Chondrocyte (in vitro differentiated cells): Measurements from ENCODE around the gene EPS8. TPM values are rescaled to one million over a fixed set of nuclear protein-coding genes. Genes with fewer than 3 reads are reported as not detected.

ENCODE experiments used
- DNase-seq: peaks from one replicate; pipeline ENCODE4 v3.0.0; 2021; ENCODE audit warnings: mixed read lengths, low spot score
- H3K27ac Mint-ChIP-seq: one replicate; pipeline ENCODE4 v1.8.0; 2021; ENCODE audit warnings: mild to moderate bottlenecking, moderate library complexity, mixed read lengths; ENCODE audit not compliant: unreplicated experiment
- H3K27me3 Mint-ChIP-seq: 2 replicates; pipeline ENCODE4 v1.8.0; 2021; ENCODE audit warnings: low read depth, mixed read lengths
- H3K36me3 Mint-ChIP-seq: 2 replicates; pipeline ENCODE4 v1.8.0; 2021; ENCODE audit warnings: low read depth, mixed read lengths
- H3K4me1 Mint-ChIP-seq: 2 replicates; pipeline ENCODE4 v1.8.0; 2021; ENCODE audit warnings: low read depth, mild to moderate bottlenecking, mixed read lengths
- H3K4me3 Mint-ChIP-seq: one replicate; pipeline ENCODE4 v1.8.0; 2021; ENCODE audit warnings: mild to moderate bottlenecking, moderate library complexity, mixed read lengths; ENCODE audit not compliant: unreplicated experiment
- H3K9me3 Mint-ChIP-seq: 2 replicates; pipeline ENCODE4 v1.8.0; 2021; ENCODE audit warnings: low read depth, mixed read lengths
- total RNA-seq: library from RNA; stranded (reverse); gene quantifications from 3 replicates; pipeline ENCODE4 v1.2.1, GENCODE V29; 2021
- TF ChIP-seq, protein P1 (sequence below): fragments of 200-600 bp; sonication (generic); IDR thresholded peaks from 2 replicates; pipeline ENCODE4 v1.5.0; 2021; ENCODE audit warnings: antibody characterized with exemption, mild to moderate bottlenecking, moderate library complexity

Gene EPS8
- total RNA-seq, 1 donor from 2014 or later, result 114 TPM

DNA sequence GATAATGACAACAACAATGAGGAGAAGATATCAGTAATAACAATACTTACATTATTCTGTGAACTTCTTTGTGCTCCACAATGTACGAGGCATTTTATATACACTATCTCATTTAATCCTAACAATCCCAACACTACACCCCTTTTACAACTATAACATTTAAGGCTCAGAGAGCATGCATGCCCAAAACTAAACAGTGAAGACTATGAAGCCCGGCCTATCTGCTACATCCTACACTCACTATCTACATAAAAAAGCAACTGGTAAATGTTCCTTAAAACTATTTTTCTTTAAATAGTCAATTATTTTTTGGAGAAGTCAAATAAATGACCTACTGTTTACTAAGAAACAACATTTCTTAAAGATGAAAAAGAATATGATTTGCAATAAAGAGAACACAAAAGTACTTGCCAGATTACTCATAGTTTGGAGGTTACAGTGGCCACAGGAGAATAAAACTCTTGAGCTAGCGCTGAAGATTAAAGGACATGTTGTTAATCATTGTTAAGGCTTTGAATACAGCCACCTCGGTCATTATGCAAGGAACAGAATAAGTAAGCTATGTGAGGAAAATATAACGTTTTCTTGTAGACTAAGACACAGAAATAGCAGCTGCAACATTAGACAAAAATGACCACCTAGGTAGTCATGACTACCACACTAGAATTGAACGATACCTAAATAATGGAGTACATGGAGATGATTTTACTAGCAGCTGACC lies 56.7 kb downstream of the EPS8 start:
- H3K36me3 Mint-ChIP-seq, result peaks cover 9% of the 10 kb centered on the region
- H3K4me1 Mint-ChIP-seq, result peaks cover 59% of the 10 kb centered on the region
- TF ChIP-seq, protein P1, sequence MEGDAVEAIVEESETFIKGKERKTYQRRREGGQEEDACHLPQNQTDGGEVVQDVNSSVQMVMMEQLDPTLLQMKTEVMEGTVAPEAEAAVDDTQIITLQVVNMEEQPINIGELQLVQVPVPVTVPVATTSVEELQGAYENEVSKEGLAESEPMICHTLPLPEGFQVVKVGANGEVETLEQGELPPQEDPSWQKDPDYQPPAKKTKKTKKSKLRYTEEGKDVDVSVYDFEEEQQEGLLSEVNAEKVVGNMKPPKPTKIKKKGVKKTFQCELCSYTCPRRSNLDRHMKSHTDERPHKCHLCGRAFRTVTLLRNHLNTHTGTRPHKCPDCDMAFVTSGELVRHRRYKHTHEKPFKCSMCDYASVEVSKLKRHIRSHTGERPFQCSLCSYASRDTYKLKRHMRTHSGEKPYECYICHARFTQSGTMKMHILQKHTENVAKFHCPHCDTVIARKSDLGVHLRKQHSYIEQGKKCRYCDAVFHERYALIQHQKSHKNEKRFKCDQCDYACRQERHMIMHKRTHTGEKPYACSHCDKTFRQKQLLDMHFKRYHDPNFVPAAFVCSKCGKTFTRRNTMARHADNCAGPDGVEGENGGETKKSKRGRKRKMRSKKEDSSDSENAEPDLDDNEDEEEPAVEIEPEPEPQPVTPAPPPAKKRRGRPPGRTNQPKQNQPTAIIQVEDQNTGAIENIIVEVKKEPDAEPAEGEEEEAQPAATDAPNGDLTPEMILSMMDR, result no peak
- no peak for DNase-seq
- H3K27ac Mint-ChIP-seq, result peak overlapping the region; percentile 67
- H3K27me3 Mint-ChIP-seq, result no peaks in the 10 kb centered on the region
- H3K4me3 Mint-ChIP-seq, result no peak overlapping the region
- peaks cover 8% of the 10 kb centered on the region for H3K9me3 Mint-ChIP-seq

DNA sequence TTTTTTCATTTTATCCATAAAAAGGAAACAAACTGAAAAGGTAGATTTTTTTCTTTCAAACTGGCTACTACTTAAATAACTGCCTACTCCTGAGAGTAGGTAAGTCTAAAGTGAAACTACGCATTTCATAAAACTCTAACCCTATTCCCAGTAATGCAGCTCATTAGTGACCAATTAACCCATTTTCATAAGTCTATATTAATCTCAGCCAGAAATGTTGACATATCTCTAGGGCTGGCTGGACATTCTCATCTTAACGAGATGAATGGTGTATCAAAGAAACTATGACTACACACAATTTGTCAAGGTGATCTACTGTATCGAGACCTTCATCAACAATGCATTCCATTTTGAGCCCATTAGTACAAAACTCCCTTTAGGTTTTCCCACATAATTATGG lies 57.2 kb downstream of the EPS8 start:
- Mint-ChIP-seq H3K9me3 (peaks cover 8% of the 10 kb centered on the region), H3K4me1 (peaks cover 61% of the 10 kb centered on the region), H3K36me3 (peaks cover 9% of the 10 kb centered on the region), H3K27me3 (no peaks in the 10 kb centered on the region), H3K27ac (no peak overlapping the region), H3K4me3 (no peak overlapping the region)
- DNase-seq, result no peak
- TF ChIP-seq, protein P1, result no peak

DNA sequence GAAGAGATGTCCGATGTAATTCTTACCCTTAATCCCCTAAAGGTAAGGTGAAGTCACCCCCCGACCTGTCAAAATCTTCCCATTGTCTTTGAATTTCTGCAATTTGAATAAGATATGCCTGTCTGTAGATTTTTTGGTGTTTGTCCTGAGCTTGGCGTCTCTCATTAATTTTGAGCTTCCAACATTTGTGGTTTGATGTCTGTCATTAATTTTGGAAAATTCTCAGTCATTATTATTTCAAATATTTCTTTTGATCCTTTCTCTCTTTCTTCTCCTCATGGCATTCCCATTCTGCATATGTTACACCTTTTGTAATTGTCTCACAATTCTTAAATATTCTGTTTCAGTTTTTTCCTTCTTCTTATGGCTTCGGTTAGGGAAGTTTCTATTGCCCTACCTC lies 60.1 kb downstream of the EPS8 start:
- peaks cover 81% of the 10 kb centered on the region for H3K4me1 Mint-ChIP-seq
- TF ChIP-seq, protein P1, result no peak
- no peaks in the 10 kb centered on the region for H3K27me3 Mint-ChIP-seq
- peaks cover 8% of the 10 kb centered on the region for H3K9me3 Mint-ChIP-seq
- H3K27ac Mint-ChIP-seq, result peak overlapping the region; percentile 91
- DNase-seq, result no peak
- H3K36me3 Mint-ChIP-seq, result peaks cover 7% of the 10 kb centered on the region
- H3K4me3 Mint-ChIP-seq, result no peak overlapping the region

DNA sequence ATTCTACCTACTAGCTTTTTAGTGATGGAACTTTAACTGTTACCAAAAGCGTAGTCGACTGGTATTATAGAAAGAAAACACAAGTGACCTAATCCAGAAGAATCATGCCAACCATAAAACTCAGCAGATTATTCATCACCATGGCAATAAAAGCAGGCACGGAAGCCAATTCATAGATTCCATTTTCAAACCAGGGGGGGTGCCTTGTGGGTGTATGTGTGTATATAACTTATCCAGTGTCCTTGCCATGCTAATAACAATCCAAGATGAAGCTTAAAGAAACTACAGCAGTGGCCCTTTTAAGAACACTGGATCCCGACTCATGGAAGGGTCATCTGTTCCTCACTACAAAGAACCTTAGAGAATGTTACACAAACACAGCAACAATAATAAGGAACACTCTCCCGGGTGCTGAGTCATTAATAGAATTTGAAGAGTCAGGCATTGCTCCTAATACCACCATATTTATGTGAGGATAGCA lies 61.0 kb downstream of the EPS8 start:
- no peak for DNase-seq
- peaks cover 77% of the 10 kb centered on the region for H3K4me1 Mint-ChIP-seq
- H3K9me3 Mint-ChIP-seq, result peaks cover 5% of the 10 kb centered on the region
- TF ChIP-seq, protein P1, result no peak
- H3K36me3 Mint-ChIP-seq, result peaks cover 7% of the 10 kb centered on the region
- peak overlapping the region; percentile 91 for H3K27ac Mint-ChIP-seq
- H3K4me3 Mint-ChIP-seq, result no peak overlapping the region
- H3K27me3 Mint-ChIP-seq, result no peaks in the 10 kb centered on the region

DNA sequence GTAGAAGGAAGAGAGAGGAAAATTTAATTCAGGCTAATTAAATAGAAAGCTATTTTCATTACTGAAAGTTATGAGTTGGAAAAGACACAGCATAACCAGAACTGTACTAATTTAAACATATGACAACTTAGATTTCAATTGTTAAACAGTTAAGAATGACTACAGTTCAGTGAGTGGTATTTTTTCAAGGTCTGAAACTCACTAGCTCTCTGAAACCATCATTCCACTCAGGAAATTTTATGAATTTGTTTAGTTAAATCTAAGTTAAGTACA lies 62.4 kb downstream of the EPS8 start:
- Mint-ChIP-seq H3K9me3 (no peaks in the 10 kb centered on the region), H3K4me1 (peaks cover 77% of the 10 kb centered on the region), H3K4me3 (no peak overlapping the region), H3K27ac (peak overlapping the region; percentile 91), H3K36me3 (peaks cover 2% of the 10 kb centered on the region), H3K27me3 (no peaks in the 10 kb centered on the region)
- TF ChIP-seq, protein P1, result no peak
- no peak for DNase-seq
